ENCODE measurements around the gene TLE4. TPM values are rescaled to one million over a fixed set of nuclear protein-coding genes. Genes with fewer than 3 reads are reported as not detected.

The TLE4 gene
- total and polyA plus RNA-seq, 2 of the 4 experiments (the other 2 are of a cell fraction), result 68.0 to 78.1 TPM

DNA sequence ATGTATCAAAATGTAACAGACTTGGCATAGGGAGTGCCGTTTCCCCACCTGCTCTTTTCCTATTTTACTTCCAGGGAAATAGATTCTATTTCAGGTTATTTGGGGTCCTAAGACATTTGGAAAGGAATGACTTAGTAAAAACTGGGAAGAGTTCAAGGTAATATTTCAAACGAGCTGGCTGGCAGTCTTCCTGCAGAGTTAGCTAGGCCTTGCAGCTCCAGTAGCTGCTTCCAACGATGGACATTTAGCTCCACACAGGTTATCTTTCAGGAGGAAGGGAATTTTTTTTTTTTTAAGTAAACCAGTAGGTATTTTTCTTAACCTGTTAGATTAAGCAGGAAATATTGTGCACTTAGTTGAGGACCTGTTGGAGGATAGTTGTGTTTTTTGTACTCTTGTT is 45.2 kb downstream of the TLE4 start:
- intact Hi-C loops (cut with micrococcal nuclease) (no loop called here), in situ Hi-C loops (cut with MboI; ENCODE audit: low sequenced_read_pairs) (no loop called here), dilution Hi-C loops (cut with HindIII; ENCODE audit: low sequenced_read_pairs, unreplicated experiment) (no loop called here)
- BruUV-seq (replicated peaks), result no TSS peak
- peaks cover 4% of the 10 kb centered on the region; the same call in 1 of the 2 replicates for H4K20me1 ChIP-seq (ENCODE audit: insufficient read depth, low read length)
- H2BK15ac ChIP-seq (ENCODE audit: low read depth, low read length), result no peak overlapping the region
- peaks cover 1% of the 10 kb centered on the region; the same call in 1 of the 2 replicates for H3K36me3 ChIP-seq (ENCODE audit: control insufficient read depth, insufficient read depth, low read length)
- H4K91ac ChIP-seq (ENCODE audit: insufficient read depth, low read depth, low read length), result no peak overlapping the region
- no peaks in the 10 kb centered on the region for H3K27me3 ChIP-seq (ENCODE audit: control insufficient read depth, insufficient read depth, low read length)
- H3K9ac ChIP-seq (ENCODE audit: low read depth, low read length), result no peak overlapping the region
- no peak overlapping the region for H2AK9ac ChIP-seq (replicated peaks; ENCODE audit: low read depth, low read length, poor library complexity)
- H3K18ac ChIP-seq (ENCODE audit: low read depth, low read length), result no peak overlapping the region
- DNase-seq (no peak), ATAC-seq (ENCODE audit: low read depth) (no peak)
- H3K4me2 ChIP-seq (ENCODE audit: low read depth, low read length), result no peak overlapping the region
- H3K56ac ChIP-seq (ENCODE audit: extremely low read depth, insufficient read depth, low read length), result no peak overlapping the region
- no peaks in the 10 kb centered on the region for H3K9me3 ChIP-seq (ENCODE audit: control insufficient read depth, insufficient read depth, low read length)
- H2BK120ac ChIP-seq (ENCODE audit: low read depth, low read length), result no peak overlapping the region
- peaks cover 8% of the 10 kb centered on the region for H3K4me1 ChIP-seq (ENCODE audit: control insufficient read depth, insufficient read depth, low read length)
- POLR2A ChIA-PET (ENCODE audit: unreplicated experiment), result no interaction called here
- H2AFZ ChIP-seq (replicated peaks; ENCODE audit: low read length, poor library complexity), result no peak overlapping the region
- peaks cover 14% of the 10 kb centered on the region for H3K9me1 ChIP-seq (ENCODE audit: insufficient read depth, low read length)
- H2BK20ac ChIP-seq (ENCODE audit: low read depth, low read length), result no peak overlapping the region
- no peak overlapping the region for H2AK5ac ChIP-seq (ENCODE audit: low read depth, low read length)
- H4K8ac ChIP-seq (ENCODE audit: low read depth in 2 of 2, low read length in 2 of 2), result no peak overlapping the region
- no peak for TF ChIP-seq CHD1 (IDR thresholded peaks at IDR 0.05; ENCODE audit: low read depth, low read length)
- no CpG with 5 or more reads among the region's 3 CpGs for WGBS, 2 experiments (ENCODE audit: extremely low coverage in 2 of 2, insufficient read length in 1 of 2)
- no peak overlapping the region for H3K27ac ChIP-seq (ENCODE audit: insufficient read depth, low read length)
- H3K23ac ChIP-seq (ENCODE audit: low read depth, low read length), result no peak overlapping the region
- no peak overlapping the region for H3K4me3 ChIP-seq (ENCODE audit: insufficient read depth, low read depth, low read length)
- no peak overlapping the region for H3K4ac ChIP-seq (ENCODE audit: low read depth, low read length)
- no peak overlapping the region for H3K14ac ChIP-seq (replicated peaks; ENCODE audit: low read depth, low read length)
- H3K79me1 ChIP-seq (ENCODE audit: low read depth in 1 of 2, low read length in 2 of 2), result peaks cover 65 to 81% of the 10 kb centered on the region in 2 experiments
- CTCF ChIA-PET, result interaction anchor here (0.9 kb wide), 1 partner anchor 43 kb away, joined by 5 read pairs; no protein-coding TSS in a partner anchor
- no peak overlapping the region for H2BK5ac ChIP-seq (ENCODE audit: low read depth, low read length, poor library complexity, severe bottlenecking)
- H4K5ac ChIP-seq (ENCODE audit: low read depth, low read length), result no peak overlapping the region

All from IMR-90 (cell line).